ENCODE data around the gene DYRK2.

DYRK2 gene

GRCh38 chr12:67617629-67618028 is 30.9 kb upstream of the DYRK2 start:
- intact Hi-C loops (cut with DNase I; ENCODE audit: low total_unique reads), result no loop called here
- TF ChIP-seq CTCF (IDR thresholded peaks at IDR 0.05), result no peak
- Histone ChIP-seq H3K4me3 (no peak overlapping the region), H3K4me1 (no peaks in the 10 kb centered on the region), H3K9me3 (no peaks in the 10 kb centered on the region), H3K36me3 (no peaks in the 10 kb centered on the region), H3K27ac (no peak overlapping the region), H3K27me3 (no peaks in the 10 kb centered on the region)
- DNase-seq, result no peak

- Histone ChIP-seq H3K27me3 (no peaks in the 10 kb centered on the region), H3K4me3 (no peak overlapping the region), H3K4me1 (no peaks in the 10 kb centered on the region), H3K27ac (no peak overlapping the region), H3K9me3 (no peaks in the 10 kb centered on the region), H3K36me3 (no peaks in the 10 kb centered on the region)
- intact Hi-C loops (cut with DNase I; ENCODE audit: low total_unique reads), result no loop called here
- DNase-seq, result no peak
- TF ChIP-seq CTCF (IDR thresholded peaks at IDR 0.05), result no peak
Measured at GRCh38 chr12:67618303-67618702, 30.2 kb upstream of the DYRK2 start.

GRCh38 chr12:67621112-67621511 is 27.4 kb upstream of the DYRK2 start:
- Histone ChIP-seq H3K27ac (no peak overlapping the region), H3K9me3 (no peaks in the 10 kb centered on the region), H3K4me1 (no peaks in the 10 kb centered on the region), H3K27me3 (no peaks in the 10 kb centered on the region), H3K4me3 (no peak overlapping the region), H3K36me3 (no peaks in the 10 kb centered on the region)
- TF ChIP-seq CTCF (IDR thresholded peaks at IDR 0.05), result no peak
- intact Hi-C loops (cut with DNase I; ENCODE audit: low total_unique reads), result no loop called here
- DNase-seq, result no peak

GRCh38 chr12:67621926-67622325 is 26.6 kb upstream of the DYRK2 start:
- Histone ChIP-seq H3K4me1 (no peaks in the 10 kb centered on the region), H3K27ac (no peak overlapping the region), H3K4me3 (no peak overlapping the region), H3K27me3 (no peaks in the 10 kb centered on the region), H3K36me3 (no peaks in the 10 kb centered on the region), H3K9me3 (no peaks in the 10 kb centered on the region)
- intact Hi-C loops (cut with DNase I; ENCODE audit: low total_unique reads), result no loop called here
- no peak for TF ChIP-seq CTCF (IDR thresholded peaks at IDR 0.05)
- no peak for DNase-seq

GRCh38 chr12:67623259-67623658 is 25.3 kb upstream of the DYRK2 start:
- no peak for TF ChIP-seq CTCF (IDR thresholded peaks at IDR 0.05)
- intact Hi-C loops (cut with DNase I; ENCODE audit: low total_unique reads), result no loop called here

GRCh38 chr12:67624355-67624754 is 24.2 kb upstream of the DYRK2 start:
- Histone ChIP-seq H3K4me3 (no peak overlapping the region), H3K9me3 (no peaks in the 10 kb centered on the region), H3K4me1 (no peaks in the 10 kb centered on the region), H3K27ac (no peak overlapping the region), H3K27me3 (no peaks in the 10 kb centered on the region), H3K36me3 (no peaks in the 10 kb centered on the region)
- intact Hi-C loops (cut with DNase I; ENCODE audit: low total_unique reads), result no loop called here
- TF ChIP-seq CTCF (IDR thresholded peaks at IDR 0.05), result no peak
- DNase-seq, result no peak

More at GRCh38 chr12:67623259-67623658, 25.3 kb upstream of the DYRK2 start:
- no peak overlapping the region for H3K4me3 ChIP-seq
- no peaks in the 10 kb centered on the region for H3K27me3 ChIP-seq
- no peak overlapping the region for H3K27ac ChIP-seq
- H3K9me3 ChIP-seq, result no peaks in the 10 kb centered on the region
- H3K36me3 ChIP-seq, result no peaks in the 10 kb centered on the region
- H3K4me1 ChIP-seq, result no peaks in the 10 kb centered on the region
- DNase-seq, result no peak
